IMR-90 (cell line): ENCODE results near the gene ACACB.

Experiments used
- CHD1 ChIP-seq: IDR thresholded peaks from 2 replicates; pipeline ENCODE4 v1.6.1; 2012; ENCODE audit warnings: low read depth, low read length, improper control_type of control experiment
- MAFK ChIP-seq: IDR thresholded peaks from 2 replicates; pipeline ENCODE4 v1.6.1; 2012; ENCODE audit warnings: low read depth, low read length, improper control_type of control experiment
- POLR2A ChIP-seq: IDR thresholded peaks from 2 replicates; pipeline ENCODE4 v1.6.1; 2012; ENCODE audit warnings: mild to moderate bottlenecking, low read depth, low read length
- TF ChIP-seq, protein P1 (sequence below): conservative IDR thresholded peaks from 2 replicates; pipeline ENCODE4 v1.5.1; 2012; ENCODE audit warnings: mild to moderate bottlenecking, low read depth, low read length, improper control_type of control experiment

DNA sequence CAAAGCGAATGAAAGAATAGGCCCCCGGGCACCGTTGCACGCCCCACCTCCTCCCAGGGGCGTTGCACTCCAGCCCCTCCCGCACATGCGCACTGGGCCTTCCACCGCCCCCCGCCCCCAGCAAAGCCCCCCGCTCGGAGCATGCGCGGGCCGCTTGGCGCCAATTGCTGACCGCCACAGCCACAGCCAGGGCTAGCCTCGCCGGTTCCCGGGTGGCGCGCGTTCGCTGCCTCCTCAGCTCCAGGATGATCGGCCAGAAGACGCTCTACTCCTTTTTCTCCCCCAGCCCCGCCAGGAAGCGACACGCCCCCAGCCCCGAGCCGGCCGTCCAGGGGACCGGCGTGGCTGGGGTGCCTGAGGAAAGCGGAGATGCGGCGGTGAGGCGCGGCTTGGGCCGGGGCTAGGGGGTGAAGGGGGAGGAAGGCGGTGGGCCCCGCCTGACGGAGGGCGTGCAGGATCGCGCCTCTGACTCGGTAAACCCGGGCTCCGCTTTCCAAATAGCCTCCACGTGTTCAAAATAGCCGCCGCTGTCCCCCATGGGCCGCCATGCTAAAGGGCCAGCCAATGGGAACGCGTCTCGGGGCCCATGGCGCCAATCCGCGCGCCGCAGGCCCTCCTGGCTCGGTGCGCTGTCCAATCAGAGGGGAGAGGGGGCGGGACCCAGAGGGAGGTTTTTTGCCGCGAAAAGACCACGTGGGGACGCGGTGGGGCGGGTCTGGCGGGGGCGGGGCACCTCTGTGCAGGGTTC, 18.8 kb upstream of the ACACB start, which contains the start of gene UNG:
- TF ChIP-seq MAFK: no peak
- TF ChIP-seq POLR2A: no peak
- TF ChIP-seq, protein P1, sequence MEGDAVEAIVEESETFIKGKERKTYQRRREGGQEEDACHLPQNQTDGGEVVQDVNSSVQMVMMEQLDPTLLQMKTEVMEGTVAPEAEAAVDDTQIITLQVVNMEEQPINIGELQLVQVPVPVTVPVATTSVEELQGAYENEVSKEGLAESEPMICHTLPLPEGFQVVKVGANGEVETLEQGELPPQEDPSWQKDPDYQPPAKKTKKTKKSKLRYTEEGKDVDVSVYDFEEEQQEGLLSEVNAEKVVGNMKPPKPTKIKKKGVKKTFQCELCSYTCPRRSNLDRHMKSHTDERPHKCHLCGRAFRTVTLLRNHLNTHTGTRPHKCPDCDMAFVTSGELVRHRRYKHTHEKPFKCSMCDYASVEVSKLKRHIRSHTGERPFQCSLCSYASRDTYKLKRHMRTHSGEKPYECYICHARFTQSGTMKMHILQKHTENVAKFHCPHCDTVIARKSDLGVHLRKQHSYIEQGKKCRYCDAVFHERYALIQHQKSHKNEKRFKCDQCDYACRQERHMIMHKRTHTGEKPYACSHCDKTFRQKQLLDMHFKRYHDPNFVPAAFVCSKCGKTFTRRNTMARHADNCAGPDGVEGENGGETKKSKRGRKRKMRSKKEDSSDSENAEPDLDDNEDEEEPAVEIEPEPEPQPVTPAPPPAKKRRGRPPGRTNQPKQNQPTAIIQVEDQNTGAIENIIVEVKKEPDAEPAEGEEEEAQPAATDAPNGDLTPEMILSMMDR: no peak
- TF ChIP-seq CHD1: no peak
